OCI-LY7 (cell line): ENCODE results near the gene OR5D18.

Experiments
- CTCF ChIP-seq: fragments of 200-600 bp; sonication (generic); conservative IDR thresholded peaks from 2 replicates; pipeline ENCODE4 v1.5.1; 2014; ENCODE audit warnings: mild to moderate bottlenecking, antibody characterized with exemption, low read length, moderate library complexity, mixed read lengths
- EZH2phosphoT487 ChIP-seq: fragments of 200-600 bp; sonication (generic); IDR thresholded peaks from 2 replicates; pipeline ENCODE4 v1.6.1; 2018; ENCODE audit warnings: low read depth, borderline replicate concordance, mild to moderate bottlenecking, mixed run types, antibody characterized with exemption, low read length, moderate library complexity, mixed read lengths

DNA sequence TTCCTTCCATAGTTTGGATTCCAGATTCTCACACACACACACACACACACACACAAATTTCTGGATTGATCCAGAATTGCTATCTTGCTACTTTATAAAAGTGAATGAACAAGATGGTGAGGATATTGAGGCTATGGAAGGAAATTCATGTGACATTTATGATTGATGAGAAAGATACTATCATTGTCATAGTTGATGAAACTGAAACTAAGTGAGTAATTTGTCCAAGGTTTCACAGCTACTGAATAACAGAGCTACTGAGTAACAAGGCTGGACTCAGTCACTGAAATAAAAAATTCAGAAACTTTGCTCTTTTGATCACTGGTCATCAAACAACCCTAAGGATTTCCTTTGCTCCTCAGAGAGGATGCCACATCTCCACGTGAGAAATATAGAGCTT, 35.3 kb downstream of the OR5D18 start:
- TF ChIP-seq CTCF (no peak), EZH2phosphoT487 (no peak)
